Measurements from ENCODE around the gene GPER1.

Gene GPER1

DNA sequence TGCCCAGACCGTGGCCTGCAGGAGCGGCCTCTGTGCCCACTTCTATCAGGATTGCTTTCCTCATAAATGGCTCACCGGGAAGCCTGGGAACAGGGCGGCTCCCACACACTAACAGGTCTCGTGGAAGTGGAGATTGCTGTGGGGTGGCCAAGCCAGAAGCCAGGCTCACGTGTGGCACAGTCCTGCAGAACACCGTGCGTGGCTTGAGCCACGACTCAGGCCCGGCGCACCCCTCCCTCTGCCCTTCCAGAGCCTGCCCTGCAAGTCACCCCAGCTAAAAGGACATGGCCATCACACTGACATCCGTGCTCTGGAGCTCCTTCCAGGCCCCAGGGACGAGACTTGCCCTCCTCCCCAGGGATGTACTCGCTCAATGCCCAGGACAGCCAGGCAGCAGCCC, 7.0 kb downstream of the GPER1 start:
- in situ Hi-C loops (cut with HindIII; ENCODE audit: low sequenced_read_pairs) = no loop called here
- no peak for TF ChIP-seq CTCF (IDR thresholded peaks at IDR 0.05; ENCODE audit: low read depth, low read length)
- DNase-seq (ENCODE audit: low read depth, low spot score) = no peak
- no peak overlapping the region for H3K4me3 ChIP-seq (ENCODE audit: low read depth, low read length)

DNA sequence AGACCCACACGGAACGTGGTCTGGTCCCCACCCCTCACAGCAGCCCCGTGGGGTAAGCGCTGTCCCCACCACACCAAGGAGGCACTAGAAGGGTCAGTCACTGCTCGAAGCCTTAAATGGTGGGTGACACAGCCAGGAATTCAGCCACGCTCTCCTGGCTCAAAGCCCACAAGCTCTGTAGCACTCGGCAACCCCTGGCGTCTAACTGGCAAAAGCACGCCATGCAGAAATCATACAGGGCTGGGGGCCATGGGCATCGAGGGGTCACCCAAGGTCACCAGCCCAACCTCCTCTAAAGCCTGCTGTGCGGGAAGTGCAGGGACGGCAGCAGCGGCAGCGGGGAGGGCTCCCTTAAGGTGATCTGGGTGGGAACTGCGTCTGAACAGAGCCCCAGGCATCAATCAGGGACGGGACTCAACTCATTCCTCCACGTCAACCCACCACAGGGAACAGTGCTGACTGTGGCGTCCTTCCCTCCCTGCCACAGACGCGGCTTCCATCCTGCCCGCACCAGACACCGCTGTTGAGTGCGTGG, 7.8 kb downstream of the GPER1 start:
- no peak for TF ChIP-seq CTCF (IDR thresholded peaks at IDR 0.05; ENCODE audit: low read depth, low read length)
- H3K4me3 ChIP-seq (ENCODE audit: low read depth, low read length) = no peak overlapping the region
- in situ Hi-C loops (cut with HindIII; ENCODE audit: low sequenced_read_pairs) = no loop called here

DNA sequence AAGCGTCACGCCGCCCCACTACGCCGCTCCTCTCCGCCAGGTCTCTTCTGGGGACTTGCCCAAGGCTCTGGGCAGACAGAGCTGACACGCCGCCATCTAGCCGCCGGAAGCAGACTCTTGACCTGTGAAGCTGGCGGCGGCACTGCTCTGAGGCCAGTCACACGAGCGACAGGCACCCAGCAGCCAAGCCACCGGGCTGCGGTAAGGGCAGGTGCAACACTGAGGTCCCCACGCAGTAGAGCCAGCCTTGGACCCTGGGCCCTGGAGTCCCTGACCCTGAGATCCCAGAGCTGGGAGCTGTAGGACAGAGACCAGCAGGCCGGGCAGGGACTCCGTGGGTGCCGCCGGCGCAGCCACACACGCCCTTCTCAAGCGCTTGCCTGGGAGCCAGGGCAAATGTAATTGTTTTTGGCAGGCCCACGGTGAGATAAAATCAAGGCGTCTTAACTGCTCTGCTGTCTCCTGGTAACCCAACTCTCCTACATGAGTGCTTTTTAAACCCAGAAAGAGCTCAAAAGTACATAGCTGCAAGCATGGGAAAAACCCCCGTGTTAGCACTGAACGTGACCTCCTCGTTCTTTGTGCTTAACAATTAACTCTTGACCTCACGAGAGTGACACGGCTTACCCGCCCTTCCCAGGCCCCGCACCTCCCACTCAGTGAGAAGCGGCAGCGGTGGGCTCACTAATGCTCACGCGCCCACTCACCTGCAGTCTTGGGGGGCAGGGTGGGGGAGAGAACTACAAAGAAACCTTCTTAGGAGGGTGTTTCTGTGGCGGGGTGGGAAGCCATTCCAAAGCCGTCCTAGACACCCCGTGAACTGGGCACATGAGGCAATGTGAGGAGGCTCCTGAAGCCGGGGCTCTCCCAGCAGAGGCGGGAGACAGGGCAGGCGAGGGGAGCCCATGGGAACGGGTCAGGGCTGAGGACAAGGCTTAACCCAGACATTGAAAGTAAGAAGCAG, 8.5 kb downstream of the GPER1 start:
- no peak for DNase-seq (ENCODE audit: low read depth, low spot score)
- no peak overlapping the region for H3K4me3 ChIP-seq (ENCODE audit: low read depth, low read length)
- in situ Hi-C loops (cut with HindIII; ENCODE audit: low sequenced_read_pairs) = no loop called here
- TF ChIP-seq CTCF (IDR thresholded peaks at IDR 0.05; ENCODE audit: low read depth, low read length) = no peak

More for the DNA sequence above, 7.8 kb downstream of the GPER1 start:
- DNase-seq (ENCODE audit: low read depth, low spot score) = peak; percentile 24

DNA sequence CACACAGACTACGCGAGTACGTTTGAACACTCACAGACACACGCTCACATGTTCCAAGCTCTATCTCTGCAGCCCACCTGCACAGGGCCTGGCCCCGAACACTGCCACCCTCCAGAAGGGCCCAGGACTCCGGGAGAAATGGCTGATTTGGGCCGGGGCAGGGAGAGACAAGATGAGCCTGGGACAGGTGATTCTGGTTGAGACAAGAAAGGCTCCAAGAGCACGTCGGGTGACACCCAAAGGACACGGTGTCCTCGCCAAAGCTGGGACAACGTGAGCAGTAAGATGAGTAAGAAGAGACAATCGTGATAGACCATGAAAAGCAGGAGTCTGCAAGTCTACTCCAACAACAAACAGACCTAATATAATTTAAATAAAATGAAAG, 9.2 kb downstream of the GPER1 start:
- no peak for TF ChIP-seq CTCF (IDR thresholded peaks at IDR 0.05; ENCODE audit: low read depth, low read length)
- no peak for DNase-seq (ENCODE audit: low read depth, low spot score)
- no peak overlapping the region for H3K4me3 ChIP-seq (ENCODE audit: low read depth, low read length)
- in situ Hi-C loops (cut with HindIII; ENCODE audit: low sequenced_read_pairs) = no loop called here

- in situ Hi-C loops (cut with HindIII; ENCODE audit: low sequenced_read_pairs) = no loop called here
- no peak for TF ChIP-seq CTCF (IDR thresholded peaks at IDR 0.05; ENCODE audit: low read depth, low read length)
- no peak for DNase-seq (ENCODE audit: low read depth, low spot score)
- H3K4me3 ChIP-seq (ENCODE audit: low read depth, low read length) = no peak overlapping the region
These were observed 10.6 kb downstream of the GPER1 start for GRCh38 chr7:1098243-1099153.

GRCh38 chr7:1099154-1099542, 11.2 kb downstream of the GPER1 start:
- no peak for TF ChIP-seq CTCF (IDR thresholded peaks at IDR 0.05; ENCODE audit: low read depth, low read length)
- DNase-seq (ENCODE audit: low read depth, low spot score) = no peak
- H3K4me3 ChIP-seq (ENCODE audit: low read depth, low read length) = no peak overlapping the region
- in situ Hi-C loops (cut with HindIII; ENCODE audit: low sequenced_read_pairs) = no loop called here
